H1 (cell line): ENCODE measurements around the gene CCDC178. TPM values are rescaled to one million over a fixed set of nuclear protein-coding genes. Genes with fewer than 3 reads are reported as not detected.

Experiments used
- CTCF ChIA-PET: fragments of 300-600 bp; sonication (Branson Sonifier 250); formaldehyde crosslinking; loops from one replicate; lab custom pipeline; 2021; ENCODE audit not compliant: partially characterized antibody; lab: Charles Lee
- POLR2A ChIA-PET: fragments of 300-600 bp; sonication (Branson Sonifier 250); formaldehyde crosslinking; loops from one replicate; lab custom pipeline; 2021; ENCODE audit warnings: inconsistent platforms; ENCODE audit not compliant: partially characterized antibody; lab: Charles Lee
- DNase-seq, 2 experiments: peaks; one replicate each; pipeline versions ENCODE4 v3.0.0 to v3.0.0-alpha.2; 2010 to 2022; ENCODE audit warnings: low spot score in 2 of 2, low read depth in 1 of 2, mixed read lengths in 1 of 2
- FAIRE-seq: peaks from 2 replicates; lab custom pipeline; 2011; peaks lifted over from hg19 to GRCh38; lab: Jason Lieb, UNC
- H2AFZ ChIP-seq: 2 replicates; pipeline ENCODE4 v1.8.1; 2012; ENCODE audit warnings: low read length, inconsistent platforms
- H2AK5ac ChIP-seq: 2 replicates; pipeline ENCODE4 v1.6.1; 2013; ENCODE audit warnings: low read depth, low read length
- H2BK120ac ChIP-seq: replicated peaks from 2 replicates; pipeline ENCODE3; 2013; ENCODE audit warnings: low read depth, low read length, inconsistent platforms
- H2BK12ac ChIP-seq: 2 replicates; pipeline ENCODE4 v1.6.1; 2013; ENCODE audit warnings: low read depth, low read length
- H2BK15ac ChIP-seq: 2 replicates; pipeline ENCODE4 v1.6.1; 2013; ENCODE audit warnings: low read length
- H2BK20ac ChIP-seq: 2 replicates; pipeline ENCODE4 v1.6.1; 2013; ENCODE audit warnings: low read length
- H2BK5ac ChIP-seq: 2 replicates; pipeline ENCODE4 v1.6.1; 2013; ENCODE audit warnings: low read depth, low read length
- H3K14ac ChIP-seq: 2 replicates; pipeline ENCODE4 v1.6.1; 2013; ENCODE audit warnings: inconsistent platforms; ENCODE audit not compliant: insufficient read length
- H3K18ac ChIP-seq: 2 replicates; pipeline ENCODE4 v1.6.1; 2013; ENCODE audit warnings: low read length; ENCODE audit errors: extremely low read depth
- H3K23ac ChIP-seq: 2 replicates; pipeline ENCODE4 v1.6.1; 2013; ENCODE audit warnings: inconsistent platforms; ENCODE audit not compliant: insufficient read length
- H3K23me2 ChIP-seq: 2 replicates; pipeline ENCODE4 v1.6.1; 2013; ENCODE audit warnings: low read depth, low read length
- H3K27ac ChIP-seq: 2 replicates; pipeline ENCODE4 v1.6.1; 2011; ENCODE audit warnings: low read depth, low read length, inconsistent platforms
- H3K27me3 ChIP-seq, 4 experiments: replicated peaks in 1 of 4; 1 replicate in 1 of 4; 2 replicates in 3 of 4; pipeline versions ENCODE4 v1.6.1 to v1.8.1; 2011 to 2013; ENCODE audit warnings: low read length in 3 of 4, mild to moderate bottlenecking in 3 of 4, inconsistent platforms in 2 of 4, mixed read lengths in 2 of 4, moderate library complexity in 1 of 4; ENCODE audit not compliant: control insufficient read depth in 3 of 4, insufficient read depth in 3 of 4; ENCODE audit errors: extremely low read depth in 1 of 4
- H3K36me3 ChIP-seq, 4 experiments: 2 replicates each; pipeline versions ENCODE4 v1.6.1 to v1.8.1; 2011 to 2013; ENCODE audit warnings: mild to moderate bottlenecking in 4 of 4, low read length in 3 of 4, moderate library complexity in 2 of 4, control low read depth in 1 of 4, inconsistent platforms in 1 of 4; ENCODE audit not compliant: insufficient read depth in 4 of 4, control insufficient read depth in 2 of 4
- H3K4ac ChIP-seq: replicated peaks from 2 replicates; pipeline ENCODE3; 2013; ENCODE audit warnings: low read length, low read depth, mixed read lengths, inconsistent platforms; ENCODE audit not compliant: insufficient read length
- H3K4me1 ChIP-seq, 4 experiments: replicated peaks in 1 of 4; 1 replicate in 1 of 4; 2 replicates in 3 of 4; pipeline versions ENCODE4 v1.6.1 to v1.8.1; 2011 to 2013; ENCODE audit warnings: low read length in 3 of 4, inconsistent platforms in 2 of 4, mixed read lengths in 1 of 4; ENCODE audit not compliant: insufficient read depth in 4 of 4, control insufficient read depth in 3 of 4
- H3K4me2 ChIP-seq, 2 experiments: 2 replicates each; pipeline versions ENCODE4 v1.6.1 to v1.8.1; 2011 to 2013; ENCODE audit warnings: low read depth in 2 of 2, low read length in 2 of 2, control low read depth in 1 of 2, inconsistent platforms in 1 of 2, mild to moderate bottlenecking in 1 of 2; ENCODE audit not compliant: insufficient read depth in 1 of 2
- H3K4me3 ChIP-seq, 4 experiments: fragments of 200-600, 300-600 bp in 1 of 4; sonication (generic), shearing (Covaris generic), sonication (Bioruptor Twin) in 1 of 4; 2 replicates each; pipeline versions ENCODE4 v1.5.1 to v1.8.1; 2011 to 2016; ENCODE audit warnings: low read length in 4 of 4, low read depth in 3 of 4, control low read depth in 2 of 4, inconsistent platforms in 2 of 4, mild to moderate bottlenecking in 2 of 4, mixed read lengths in 1 of 4, moderate library complexity in 1 of 4; ENCODE audit not compliant: insufficient read depth in 2 of 4; ENCODE audit errors: extremely low read depth in 1 of 4
- H3K56ac ChIP-seq: replicated peaks from 2 replicates; pipeline ENCODE3; 2013; ENCODE audit warnings: low read depth, mild to moderate bottlenecking, mixed read lengths, low read length, inconsistent platforms; ENCODE audit not compliant: insufficient read length
- H3K79me1 ChIP-seq: 2 replicates; pipeline ENCODE4 v1.6.1; 2013; ENCODE audit warnings: low read depth, low read length, control low read depth
- H3K79me2 ChIP-seq, 2 experiments: 2 replicates each; pipeline versions ENCODE4 v1.6.1 to v1.8.1; 2012 to 2013; ENCODE audit warnings: low read length in 2 of 2, mild to moderate bottlenecking in 2 of 2, inconsistent platforms in 1 of 2; ENCODE audit not compliant: insufficient read depth in 2 of 2, control insufficient read depth in 1 of 2
- H3K9ac ChIP-seq, 4 experiments: replicated peaks in 1 of 4; 1 replicate in 1 of 4; 2 replicates in 3 of 4; pipeline versions ENCODE4 v1.6.1 to v1.8.1; 2011 to 2013; ENCODE audit warnings: low read depth in 3 of 4, low read length in 3 of 4, control low read depth in 2 of 4, mild to moderate bottlenecking in 2 of 4, moderate library complexity in 2 of 4, inconsistent platforms in 1 of 4; ENCODE audit errors: extremely low read depth in 1 of 4
- H3K9me3 ChIP-seq, 2 experiments: 2 replicates each; pipeline versions ENCODE4 v1.6.1 to v1.8.1; 2012 to 2013; ENCODE audit warnings: mild to moderate bottlenecking in 2 of 2, moderate library complexity in 2 of 2, control low read depth in 1 of 2, inconsistent platforms in 1 of 2, low read depth in 1 of 2, low read length in 1 of 2, mixed read lengths in 1 of 2; ENCODE audit not compliant: insufficient read depth in 2 of 2
- H4K20me1 ChIP-seq, 2 experiments: replicated peaks in 1 of 2; 2 replicates each; pipeline versions ENCODE3 to v1.8.1; 2011 to 2013; ENCODE audit warnings: inconsistent platforms in 2 of 2, low read length in 2 of 2, mild to moderate bottlenecking in 1 of 2; ENCODE audit not compliant: insufficient read depth in 2 of 2, control insufficient read depth in 1 of 2
- H4K5ac ChIP-seq: 2 replicates; pipeline ENCODE4 v1.6.1; 2013; ENCODE audit warnings: low read length, low read depth, mixed read lengths, inconsistent platforms; ENCODE audit not compliant: insufficient read length
- H4K8ac ChIP-seq: 2 replicates; pipeline ENCODE4 v1.8.0; 2013; ENCODE audit warnings: mild to moderate bottlenecking, moderate library complexity, low read length, inconsistent platforms; ENCODE audit not compliant: insufficient read depth; ENCODE audit errors: extremely low read depth
- H4K91ac ChIP-seq: replicated peaks from 2 replicates; pipeline ENCODE3; 2013; ENCODE audit warnings: low read length, mixed read lengths, inconsistent platforms; ENCODE audit not compliant: insufficient read length
- GABPA ChIP-seq: IDR thresholded peaks from 2 replicates; pipeline ENCODE4 v1.6.1; 2011; ENCODE audit warnings: mild to moderate bottlenecking, low read length, moderate library complexity, borderline replicate concordance; ENCODE audit not compliant: insufficient read depth
- RBBP5 ChIP-seq: IDR thresholded peaks from 2 replicates; pipeline ENCODE4 v1.7.1; 2012; ENCODE audit warnings: low read depth, mild to moderate bottlenecking, inconsistent platforms, low read length, moderate library complexity, borderline replicate concordance
- TBP ChIP-seq: IDR thresholded peaks from 2 replicates; pipeline ENCODE4 v1.6.1; 2011; ENCODE audit warnings: low read depth, low read length, improper control_type of control experiment
- WGBS, 2 experiments: shearing (Covaris generic) in 1 of 2; methylation state at CpG; one replicate each; pipeline versions ENCODE4 v1.1.6 to v1.1.7; 2013 to 2015; ENCODE audit warnings: low lambda C conversion rate in 2 of 2, mixed read lengths in 2 of 2, inconsistent platforms in 1 of 2, low coverage in 1 of 2, missing lambda C conversion rate in 1 of 2; ENCODE audit not compliant: insufficient replicate concordance in 2 of 2, insufficient coverage in 1 of 2, insufficient read length in 1 of 2; ENCODE audit errors: extremely low coverage in 1 of 2, missing lambda C conversion rate in 1 of 2; 5-methylcytosine and 5-hydroxymethylcytosine counted together
- polyA plus RNA-seq, 7 experiments: library from polyadenylated mRNA; depleted of rRNA in 3 of 7; stranded (reverse) in 5 of 7; unstranded in 2 of 7; fragments of >200 nt in 5 of 7; fragments of 200-250 nt in 2 of 7; gene quantifications; 1 replicate in 5 of 7; 2 replicates in 1 of 7; 4 replicates in 1 of 7; pipeline versions ENCODE4 v1.2.1 to v1.2.3, GENCODE V29; 2011 to 2013; ENCODE audit warnings: missing spikeins in 2 of 7, mixed read lengths in 2 of 7
- total RNA-seq: library from RNA; stranded (reverse); fragmentation: NEBNext Ultra II Directional; extraction: Animal tissue kit (Norgen Biotek cat#: 25700); gene quantifications from 2 replicates; pipeline ENCODE4 v1.2.1, GENCODE V29; 2021

Gene CCDC178
- total and polyA plus RNA-seq, 2 of the 8 experiments (the other 6 are each of a cell fraction or from before 2014, with no cell fraction given): not detected

GRCh38 chr18:33466822-33467221 lies 26.3 kb upstream of the CCDC178 start:
- H3K9ac ChIP-seq: no peak overlapping the region
- no peak overlapping the region for H3K4me2 ChIP-seq
- H3K56ac ChIP-seq: no peak overlapping the region
- no peak for TF ChIP-seq GABPA
- no peak for TF ChIP-seq TBP
- no peak for TF ChIP-seq RBBP5
- TF ChIP-seq, all 59 proteins: peak for 0
- H2AK5ac ChIP-seq: no peak overlapping the region
- no peak overlapping the region for H4K8ac ChIP-seq
- FAIRE-seq (no peak), DNase-seq (no peak)
- H2BK12ac ChIP-seq: no peak overlapping the region
- H2BK15ac ChIP-seq: no peak overlapping the region
- H3K27me3 ChIP-seq: no peaks in the 10 kb centered on the region
- POLR2A ChIA-PET: no interaction called here
- H3K27ac ChIP-seq: no peak overlapping the region
- H3K4me1 ChIP-seq: no peaks in the 10 kb centered on the region
- no peak overlapping the region for H4K91ac ChIP-seq
- H3K9me3 ChIP-seq: no peaks in the 10 kb centered on the region
- no peak overlapping the region for H3K4me3 ChIP-seq
- H3K23ac ChIP-seq: no peak overlapping the region
- no peaks in the 10 kb centered on the region; the same call in 1 of the 2 replicates for H3K23me2 ChIP-seq
- H3K4ac ChIP-seq: no peak overlapping the region
- no peak overlapping the region for H4K5ac ChIP-seq
- H3K79me2 ChIP-seq: no peaks in the 10 kb centered on the region
- H2BK120ac ChIP-seq: no peak overlapping the region
- CTCF ChIA-PET: interaction anchor here (0.9 to 1.0 kb wide), 2 partner anchors 10 to 154 kb away, joined by 3 read pairs; no protein-coding TSS in a partner anchor
- H4K20me1 ChIP-seq: no peaks in the 10 kb centered on the region
- H2AFZ ChIP-seq: no peak overlapping the region
- 100% methylated on average over 1 of the region's 1 CpG; no CpG with 5 or more reads in 1 of the 2 experiments for WGBS, 2 experiments
- H3K18ac ChIP-seq: no peak overlapping the region
- no peak overlapping the region for H3K14ac ChIP-seq
- H2BK5ac ChIP-seq: no peak overlapping the region
- H2BK20ac ChIP-seq: no peak overlapping the region
- no peaks in the 10 kb centered on the region for H3K36me3 ChIP-seq
- H3K79me1 ChIP-seq: no peaks in the 10 kb centered on the region
